NCI-H2107 treated with DMSO at 0.1 percent for 48 hours (cell line): Measurements from ENCODE around the gene RPL35A.

Experiments
- DNase-seq: peaks from one replicate; lab custom pipeline; 2025; ENCODE audit not compliant: unreplicated experiment; lab: John Stamatoyannopoulos, UW

RPL35A gene

DNA sequence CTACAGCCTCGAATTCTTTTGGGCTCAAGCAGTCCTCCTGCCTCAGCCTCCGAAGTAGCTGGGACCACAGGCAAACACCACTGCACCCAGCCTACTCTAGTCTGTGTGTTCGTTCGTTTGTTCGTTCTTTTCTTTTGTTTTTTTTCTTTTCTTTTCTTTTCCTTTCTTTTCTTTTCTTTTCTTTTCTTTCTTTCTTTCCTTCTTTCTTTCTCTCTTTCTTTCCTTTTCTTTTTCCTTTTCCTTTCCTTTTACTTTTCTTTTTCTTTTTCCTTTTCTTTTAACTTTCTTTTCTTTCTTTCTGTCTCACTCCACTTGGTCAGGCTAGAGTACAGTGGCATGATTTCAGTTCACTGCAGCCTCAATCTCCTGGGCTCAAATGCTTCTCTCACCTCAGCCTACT, 46.9 kb downstream of the RPL35A start:
- no peak for DNase-seq

DNA sequence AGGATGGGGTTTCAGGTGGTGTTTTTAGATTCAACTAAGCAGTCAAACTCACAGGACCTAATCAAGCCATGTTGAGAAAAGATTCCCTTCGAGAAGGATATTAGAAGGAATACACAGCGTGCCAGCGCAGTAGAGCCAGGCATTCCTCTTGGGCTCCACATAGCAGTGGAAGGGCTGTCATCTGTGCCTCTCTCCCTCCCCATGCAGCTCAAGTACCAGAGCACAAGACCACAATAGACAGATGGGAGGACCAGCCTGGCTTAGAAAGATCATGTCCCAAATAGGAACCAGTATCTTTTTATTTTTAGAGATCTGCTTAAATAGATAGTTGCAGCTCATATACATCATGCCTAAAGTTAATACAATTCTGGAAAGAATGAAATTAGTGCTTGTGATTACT, 47.9 kb downstream of the RPL35A start:
- no peak for DNase-seq
